Measurements from ENCODE around the gene PGC. TPM values are rescaled to one million over a fixed set of nuclear protein-coding genes. Genes with fewer than 3 reads are reported as not detected.
A peak's percentile ranks its signal among the peaks of the same experiment; 100 is the strongest.

Gene PGC
- total RNA-seq, 1 donor from 2014 or later: not detected

DNA sequence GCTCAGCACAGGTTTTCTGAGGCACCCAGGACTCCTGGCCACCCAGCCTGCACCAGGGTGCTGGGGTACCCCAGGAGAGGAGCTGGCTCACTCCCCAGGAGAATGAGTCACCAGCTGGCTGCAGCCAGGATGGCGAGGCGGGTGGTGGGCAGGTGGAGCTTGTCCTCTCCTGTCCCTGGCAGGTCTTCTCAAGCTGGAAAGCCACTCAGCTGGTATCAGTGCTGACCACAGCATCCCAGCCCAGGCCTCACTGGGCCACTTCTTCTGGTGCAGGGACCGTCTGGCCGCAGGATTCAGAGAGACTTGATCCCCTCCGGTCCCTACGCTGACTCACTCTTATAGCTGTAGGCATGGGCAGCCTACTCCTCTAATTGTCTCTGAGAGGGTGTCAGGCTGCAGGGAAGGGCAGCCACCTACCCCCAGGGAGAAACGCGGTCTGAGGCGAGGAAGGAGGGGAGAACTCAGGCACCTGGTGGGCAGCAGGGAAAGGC is 34.0 kb downstream of the PGC start:
- no peaks in the 10 kb centered on the region for H3K9me3 Mint-ChIP-seq (ENCODE audit: unreplicated experiment)
- H3K4me1 Mint-ChIP-seq (ENCODE audit: unreplicated experiment): peaks cover 23% of the 10 kb centered on the region
- TF ChIP-seq, protein P1, sequence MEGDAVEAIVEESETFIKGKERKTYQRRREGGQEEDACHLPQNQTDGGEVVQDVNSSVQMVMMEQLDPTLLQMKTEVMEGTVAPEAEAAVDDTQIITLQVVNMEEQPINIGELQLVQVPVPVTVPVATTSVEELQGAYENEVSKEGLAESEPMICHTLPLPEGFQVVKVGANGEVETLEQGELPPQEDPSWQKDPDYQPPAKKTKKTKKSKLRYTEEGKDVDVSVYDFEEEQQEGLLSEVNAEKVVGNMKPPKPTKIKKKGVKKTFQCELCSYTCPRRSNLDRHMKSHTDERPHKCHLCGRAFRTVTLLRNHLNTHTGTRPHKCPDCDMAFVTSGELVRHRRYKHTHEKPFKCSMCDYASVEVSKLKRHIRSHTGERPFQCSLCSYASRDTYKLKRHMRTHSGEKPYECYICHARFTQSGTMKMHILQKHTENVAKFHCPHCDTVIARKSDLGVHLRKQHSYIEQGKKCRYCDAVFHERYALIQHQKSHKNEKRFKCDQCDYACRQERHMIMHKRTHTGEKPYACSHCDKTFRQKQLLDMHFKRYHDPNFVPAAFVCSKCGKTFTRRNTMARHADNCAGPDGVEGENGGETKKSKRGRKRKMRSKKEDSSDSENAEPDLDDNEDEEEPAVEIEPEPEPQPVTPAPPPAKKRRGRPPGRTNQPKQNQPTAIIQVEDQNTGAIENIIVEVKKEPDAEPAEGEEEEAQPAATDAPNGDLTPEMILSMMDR (IDR thresholded peaks at IDR 0.05; ENCODE audit: unreplicated experiment): no peak
- DNase-seq (ENCODE audit: low spot score): no peak
- no peak overlapping the region for H3K4me3 Mint-ChIP-seq (ENCODE audit: unreplicated experiment)
- H3K27me3 Mint-ChIP-seq (ENCODE audit: unreplicated experiment): peaks cover 20% of the 10 kb centered on the region
- no peaks in the 10 kb centered on the region for H3K36me3 Mint-ChIP-seq (ENCODE audit: low read depth, unreplicated experiment)
- no peak overlapping the region for H3K27ac Mint-ChIP-seq (ENCODE audit: unreplicated experiment)

GRCh38 chr6:41712651-41713103 is 34.5 kb downstream of the PGC start:
- Mint-ChIP-seq H3K27me3 (ENCODE audit: unreplicated experiment) (peaks cover 20% of the 10 kb centered on the region), H3K9me3 (ENCODE audit: unreplicated experiment) (no peaks in the 10 kb centered on the region), H3K4me3 (ENCODE audit: unreplicated experiment) (no peak overlapping the region), H3K4me1 (ENCODE audit: unreplicated experiment) (peaks cover 27% of the 10 kb centered on the region), H3K36me3 (ENCODE audit: low read depth, unreplicated experiment) (no peaks in the 10 kb centered on the region), H3K27ac (ENCODE audit: unreplicated experiment) (no peak overlapping the region)
- TF ChIP-seq, protein P1 (IDR thresholded peaks at IDR 0.05; ENCODE audit: unreplicated experiment): no peak
- no peak for DNase-seq (ENCODE audit: low spot score)

DNA sequence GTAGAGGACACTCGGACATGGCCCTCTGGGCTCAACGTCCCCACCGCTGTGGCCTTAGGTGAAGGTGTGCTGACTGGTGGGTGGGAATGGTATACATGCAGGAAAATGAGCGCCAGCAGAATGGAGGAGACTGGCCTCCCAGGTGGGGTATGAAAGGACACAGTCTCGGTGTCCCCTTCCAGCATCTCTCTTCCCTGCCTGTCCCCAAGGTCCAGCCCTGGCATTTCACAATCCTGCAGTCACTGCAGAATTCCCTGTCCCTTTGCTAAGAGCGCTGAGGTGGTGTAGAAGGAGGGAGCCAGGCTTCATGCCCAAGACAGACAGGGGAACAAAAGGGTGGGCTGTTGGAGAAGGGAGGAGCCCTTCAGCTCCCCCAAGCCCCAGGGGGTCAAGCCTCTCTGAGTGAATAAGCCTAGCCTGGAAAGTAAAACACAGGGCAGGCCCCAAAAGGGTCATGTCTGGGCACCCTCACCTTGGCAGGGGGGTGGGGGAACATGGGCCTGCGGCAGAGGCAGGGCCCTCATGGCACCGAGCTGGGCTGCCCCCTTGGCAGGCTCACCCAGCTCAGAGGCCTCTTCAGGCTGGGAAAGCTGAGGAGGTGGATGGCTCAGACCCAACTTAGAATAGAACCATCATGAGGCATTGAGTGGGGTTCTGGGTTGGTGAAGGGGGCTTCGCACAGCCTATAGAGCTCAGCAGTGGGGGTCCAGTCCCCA is 35.7 kb downstream of the PGC start:
- H3K9me3 Mint-ChIP-seq (ENCODE audit: unreplicated experiment): no peaks in the 10 kb centered on the region
- H3K36me3 Mint-ChIP-seq (ENCODE audit: low read depth, unreplicated experiment): no peaks in the 10 kb centered on the region
- H3K4me3 Mint-ChIP-seq (ENCODE audit: unreplicated experiment): no peak overlapping the region

DNA sequence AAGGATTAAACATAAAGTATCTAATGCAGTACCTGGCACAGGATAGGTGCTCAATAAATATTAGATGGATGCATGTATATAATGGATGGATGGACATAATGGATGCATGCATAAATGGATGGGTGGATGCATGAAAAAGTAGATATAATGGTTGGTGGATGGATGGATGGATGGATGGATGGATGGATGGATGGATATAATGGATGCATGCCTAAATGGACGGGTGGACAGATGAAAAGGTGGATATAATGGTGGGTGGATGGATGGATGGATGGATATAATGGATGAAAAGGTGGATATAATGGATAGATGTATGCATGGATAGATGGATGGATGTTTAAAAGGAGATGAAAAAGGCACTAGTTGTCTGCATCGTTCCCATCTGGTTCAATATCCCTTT is 37.8 kb downstream of the PGC start:
- no peak overlapping the region for H3K27ac Mint-ChIP-seq (ENCODE audit: unreplicated experiment)
- H3K4me1 Mint-ChIP-seq (ENCODE audit: unreplicated experiment): peaks cover 29% of the 10 kb centered on the region
- no peak overlapping the region for H3K4me3 Mint-ChIP-seq (ENCODE audit: unreplicated experiment)
- TF ChIP-seq, protein P1 (IDR thresholded peaks at IDR 0.05; ENCODE audit: unreplicated experiment): no peak
- H3K27me3 Mint-ChIP-seq (ENCODE audit: unreplicated experiment): peaks cover 23% of the 10 kb centered on the region
- no peaks in the 10 kb centered on the region for H3K9me3 Mint-ChIP-seq (ENCODE audit: unreplicated experiment)
- no peak for DNase-seq (ENCODE audit: low spot score)
- no peaks in the 10 kb centered on the region for H3K36me3 Mint-ChIP-seq (ENCODE audit: low read depth, unreplicated experiment)

More for the DNA sequence above, 35.7 kb downstream of the PGC start:
- Mint-ChIP-seq H3K4me1 (ENCODE audit: unreplicated experiment) (peaks cover 29% of the 10 kb centered on the region), H3K27me3 (ENCODE audit: unreplicated experiment) (peaks cover 20% of the 10 kb centered on the region), H3K27ac (ENCODE audit: unreplicated experiment) (no peak overlapping the region)
- DNase-seq (ENCODE audit: low spot score): no peak
- TF ChIP-seq, protein P1 (IDR thresholded peaks at IDR 0.05; ENCODE audit: unreplicated experiment): no peak

- TF ChIP-seq, protein P1 (IDR thresholded peaks at IDR 0.05; ENCODE audit: unreplicated experiment): no peak
- peak overlapping the region; percentile 63 for H3K27ac Mint-ChIP-seq (ENCODE audit: unreplicated experiment)
- no peaks in the 10 kb centered on the region for H3K9me3 Mint-ChIP-seq (ENCODE audit: unreplicated experiment)
- H3K27me3 Mint-ChIP-seq (ENCODE audit: unreplicated experiment): peaks cover 19% of the 10 kb centered on the region
- H3K4me3 Mint-ChIP-seq (ENCODE audit: unreplicated experiment): no peak overlapping the region
- no peaks in the 10 kb centered on the region for H3K36me3 Mint-ChIP-seq (ENCODE audit: low read depth, unreplicated experiment)
- H3K4me1 Mint-ChIP-seq (ENCODE audit: unreplicated experiment): peaks cover 29% of the 10 kb centered on the region
- DNase-seq (ENCODE audit: low spot score): no peak
Measured at GRCh38 chr6:41708856-41709255, 38.3 kb downstream of the PGC start.

Measured in endothelial cell (in vitro differentiated cells).